ENCODE data around the gene SPRY1.

Gene SPRY1, protein sequence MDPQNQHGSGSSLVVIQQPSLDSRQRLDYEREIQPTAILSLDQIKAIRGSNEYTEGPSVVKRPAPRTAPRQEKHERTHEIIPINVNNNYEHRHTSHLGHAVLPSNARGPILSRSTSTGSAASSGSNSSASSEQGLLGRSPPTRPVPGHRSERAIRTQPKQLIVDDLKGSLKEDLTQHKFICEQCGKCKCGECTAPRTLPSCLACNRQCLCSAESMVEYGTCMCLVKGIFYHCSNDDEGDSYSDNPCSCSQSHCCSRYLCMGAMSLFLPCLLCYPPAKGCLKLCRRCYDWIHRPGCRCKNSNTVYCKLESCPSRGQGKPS

DNA sequence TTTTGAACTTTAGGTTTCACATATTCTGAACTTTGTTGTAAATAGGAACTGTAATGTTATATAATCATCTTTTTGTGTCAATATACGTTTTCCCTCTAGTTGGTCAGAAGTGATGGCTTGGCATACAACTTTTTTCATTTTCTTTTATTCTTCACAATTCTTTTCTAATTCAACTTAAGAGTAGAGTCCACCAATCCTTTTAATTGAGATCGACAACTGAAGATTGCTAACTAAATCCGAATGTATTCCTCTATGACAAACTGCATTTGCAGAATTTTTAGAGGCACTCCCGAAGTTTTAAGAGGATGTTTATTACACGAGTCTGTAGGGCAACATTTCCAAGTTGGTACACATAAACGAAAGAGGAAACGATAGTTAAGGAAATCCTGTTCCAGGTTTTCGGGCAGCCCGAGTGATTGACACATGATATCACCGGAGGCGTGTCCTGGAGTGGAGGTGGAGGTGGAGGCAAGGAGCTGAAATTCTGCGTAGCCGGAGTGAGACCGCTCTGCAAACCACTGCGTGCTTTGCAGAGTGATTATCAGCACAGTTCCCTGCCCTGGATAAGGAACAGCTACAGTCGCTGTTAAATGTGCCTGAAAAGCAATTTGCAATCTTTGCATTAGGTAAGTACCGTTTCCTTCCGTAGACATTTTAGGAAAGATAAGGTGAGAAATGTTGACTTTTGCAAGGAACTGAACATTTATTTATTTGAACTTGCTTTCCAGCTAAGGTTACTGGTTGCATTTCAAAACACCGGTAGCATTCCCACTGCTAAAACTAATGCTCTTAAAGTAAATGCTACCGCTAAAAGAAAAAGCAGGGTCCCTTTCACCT lies at the start of gene SPRY1:
Gene SPRY1, plus strand, starts transcription at position 489 of the 837 bp plus-strand sequence. CDS start 4,797 bp downstream, outside the sequence.
- DNase-seq (ENCODE audit: low spot score) = peak; percentile 70

DNA sequence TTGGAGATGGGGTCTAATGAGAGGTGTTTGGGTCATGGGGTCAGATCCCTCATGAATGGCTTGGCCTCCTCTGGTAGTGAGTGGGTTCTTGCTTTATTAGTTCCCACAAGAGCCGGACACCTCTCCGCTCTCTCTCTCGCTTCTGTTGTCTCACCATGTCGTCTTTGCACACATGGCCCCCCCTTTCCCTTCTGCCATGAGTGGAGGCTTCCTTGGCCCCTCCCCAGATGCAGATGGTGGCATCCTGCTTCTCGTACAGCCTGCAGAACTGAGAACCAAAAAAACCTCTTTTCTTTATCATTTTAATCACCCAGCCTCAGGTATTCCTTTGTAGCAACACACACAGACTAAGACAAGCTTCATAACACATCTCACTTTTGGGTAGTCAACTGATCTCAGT lies 49.6 kb upstream of the SPRY1 start:
- no peak for DNase-seq (ENCODE audit: low spot score)

DNA sequence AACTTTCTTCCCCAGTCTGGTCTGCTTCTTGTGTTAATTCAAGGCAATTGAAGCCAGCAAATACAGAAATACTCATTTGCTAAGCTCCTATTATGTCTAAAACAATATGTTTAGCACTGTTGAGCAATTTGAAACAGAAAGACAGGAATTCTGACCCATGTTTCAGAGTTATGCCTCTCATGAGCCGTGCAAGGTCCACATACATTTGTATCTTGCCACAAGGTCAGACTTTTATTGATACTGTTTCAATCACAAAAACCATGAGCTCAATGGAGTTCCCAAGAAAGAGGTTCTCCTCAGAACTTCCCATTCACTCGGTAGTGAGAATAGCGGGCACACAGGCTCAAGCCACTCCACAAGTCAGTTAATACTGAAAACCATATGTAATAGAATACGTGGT lies 47.6 kb upstream of the SPRY1 start:
- no peak for DNase-seq (ENCODE audit: low spot score)

DNA sequence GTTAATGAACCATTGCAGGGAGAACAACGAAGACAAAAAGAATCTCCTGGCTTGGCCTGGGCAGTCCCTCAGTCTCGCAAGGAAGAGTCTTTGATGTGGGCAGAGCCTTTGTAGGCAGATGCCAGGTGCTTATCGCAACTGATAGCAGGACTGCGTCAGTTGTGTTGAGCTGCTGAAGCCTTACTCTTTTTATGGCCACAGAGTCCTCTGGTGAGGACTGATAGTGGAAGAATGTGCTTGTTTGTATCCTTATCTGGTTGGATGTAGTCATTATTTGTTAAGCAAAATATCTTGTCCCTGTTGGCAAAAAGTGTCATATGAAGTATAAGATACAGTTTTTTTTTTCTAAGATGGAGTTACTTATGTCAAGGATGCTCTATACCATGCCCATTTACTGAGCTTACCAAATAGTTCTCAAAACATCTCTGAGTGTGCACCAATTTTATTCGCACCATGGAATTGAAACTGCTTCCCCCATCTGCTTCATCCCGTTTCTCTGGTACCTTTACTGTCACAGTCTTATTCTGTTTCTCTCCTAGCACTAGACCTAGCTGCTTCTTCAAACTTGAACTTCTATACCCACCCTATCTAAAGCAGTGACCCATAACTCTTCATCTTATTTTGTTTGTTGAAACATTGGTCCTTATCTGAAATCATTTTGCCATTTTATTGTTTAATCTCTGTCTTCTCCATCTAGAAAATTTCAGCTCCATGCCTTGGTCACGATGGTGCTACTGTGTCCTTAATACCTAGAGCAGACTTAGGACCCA lies 47.0 kb upstream of the SPRY1 start:
- peak; percentile 14 for DNase-seq (ENCODE audit: low spot score)

DNA sequence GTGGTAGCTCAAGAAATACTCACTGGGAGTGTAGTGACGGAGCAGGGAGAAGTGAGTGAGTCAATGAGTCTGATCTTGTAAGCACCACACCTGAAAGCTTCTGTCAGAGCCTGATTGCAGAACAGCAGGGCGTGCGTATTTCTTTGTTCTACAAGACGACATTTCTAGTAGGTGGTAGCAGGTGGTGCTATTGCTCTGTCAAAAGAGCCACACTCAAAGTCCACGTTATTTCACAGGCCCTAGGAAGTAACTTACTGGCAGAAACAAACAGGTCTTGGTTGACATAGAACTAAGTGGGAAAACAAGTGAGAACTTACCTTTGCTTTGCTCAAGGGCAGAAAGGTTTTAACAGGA lies 46.4 kb upstream of the SPRY1 start:
- no peak for DNase-seq (ENCODE audit: low spot score)

DNA sequence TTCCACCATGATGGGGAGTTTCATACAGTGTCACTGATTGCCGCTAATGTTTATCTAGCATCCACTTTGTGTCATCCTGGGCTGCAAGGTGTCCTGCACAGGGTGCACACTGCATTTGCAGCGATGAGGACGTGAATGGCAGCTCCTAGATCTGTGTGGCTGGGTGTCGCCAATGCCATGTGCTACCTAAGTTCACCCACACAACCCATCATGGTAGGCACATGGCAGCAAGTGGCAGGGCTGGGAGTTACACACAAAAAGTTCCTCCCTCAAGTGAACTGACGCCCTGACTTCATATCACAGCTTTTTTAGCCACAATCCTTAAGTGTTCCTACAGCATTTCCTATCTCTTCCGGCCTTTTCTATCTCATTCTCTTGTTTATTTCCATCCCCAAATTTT lies 45.9 kb upstream of the SPRY1 start:
- DNase-seq (ENCODE audit: low spot score) = no peak

DNA sequence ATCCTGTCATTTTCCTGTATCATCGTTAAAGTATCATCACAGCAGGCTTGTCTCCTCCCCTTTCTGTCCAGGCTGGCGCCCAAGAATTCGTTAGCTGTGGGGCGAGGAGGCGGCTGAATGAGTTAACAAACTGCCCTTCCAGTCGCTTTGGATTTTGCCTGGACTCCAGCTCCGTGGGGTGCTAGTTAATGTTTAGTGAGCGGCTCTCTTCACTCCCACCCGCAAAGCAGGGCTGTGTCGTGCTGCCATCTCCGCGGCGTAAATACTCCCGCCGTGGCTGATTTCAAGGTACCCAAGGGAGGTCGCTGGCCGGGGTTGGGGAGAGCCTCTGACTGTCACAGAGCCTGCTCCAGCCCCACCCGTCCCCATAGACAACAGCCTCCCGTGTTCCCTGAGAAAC lies 44.9 kb upstream of the SPRY1 start:
- DNase-seq (ENCODE audit: low spot score) = no peak

DNA sequence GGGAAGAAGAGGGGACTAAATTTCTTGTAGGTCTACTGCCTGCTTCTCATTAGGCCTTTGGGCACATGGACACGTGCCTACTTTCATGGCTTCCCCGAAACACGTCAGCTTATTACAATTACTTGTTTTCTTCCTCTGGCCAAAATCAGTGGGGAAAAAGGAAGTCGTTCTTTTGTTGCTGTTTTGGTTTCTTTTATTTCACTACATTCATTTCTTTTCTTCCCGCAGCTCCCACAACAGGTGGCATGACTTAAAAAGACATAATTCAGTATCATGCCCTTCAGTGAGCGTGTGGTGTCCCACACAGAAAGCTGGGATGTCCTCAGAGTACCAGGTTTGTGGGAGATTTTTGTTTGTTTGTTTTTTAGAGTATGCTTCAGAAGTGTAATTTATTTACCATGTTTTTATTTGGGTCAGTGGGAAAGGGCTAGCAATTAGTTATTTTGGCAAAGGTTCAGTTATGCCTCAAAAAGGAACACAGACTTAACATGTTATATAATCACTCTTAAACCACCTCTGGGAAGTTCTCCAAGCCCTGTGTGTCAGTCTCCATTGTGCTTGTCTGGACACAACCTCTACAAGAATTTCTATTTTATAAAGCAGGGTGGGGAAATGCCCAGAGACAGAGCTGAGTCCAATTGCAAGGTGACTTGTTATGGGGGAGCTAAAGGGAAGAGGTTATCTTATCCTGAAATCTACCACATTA lies 44.2 kb upstream of the SPRY1 start:
- no peak for DNase-seq (ENCODE audit: low spot score)

DNA sequence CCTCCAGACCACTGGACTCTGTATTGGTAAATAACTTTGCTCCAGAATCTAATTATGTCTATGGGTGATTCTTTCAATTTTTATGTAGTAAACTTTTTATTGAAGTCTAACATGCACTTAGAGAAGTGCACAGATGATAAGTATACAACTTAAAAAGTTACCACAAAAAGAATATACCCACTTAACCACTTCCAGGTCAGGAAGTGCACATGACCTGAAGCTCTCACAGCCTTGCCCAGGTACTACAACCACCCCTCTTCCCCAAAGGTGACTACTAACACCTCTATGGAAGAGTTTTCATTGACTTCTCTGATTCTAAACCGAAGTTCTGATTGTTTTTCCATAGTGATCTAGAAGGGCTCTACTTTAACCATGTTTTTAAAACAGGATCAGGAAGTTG lies 43.6 kb upstream of the SPRY1 start:
- no peak for DNase-seq (ENCODE audit: low spot score)

DNA sequence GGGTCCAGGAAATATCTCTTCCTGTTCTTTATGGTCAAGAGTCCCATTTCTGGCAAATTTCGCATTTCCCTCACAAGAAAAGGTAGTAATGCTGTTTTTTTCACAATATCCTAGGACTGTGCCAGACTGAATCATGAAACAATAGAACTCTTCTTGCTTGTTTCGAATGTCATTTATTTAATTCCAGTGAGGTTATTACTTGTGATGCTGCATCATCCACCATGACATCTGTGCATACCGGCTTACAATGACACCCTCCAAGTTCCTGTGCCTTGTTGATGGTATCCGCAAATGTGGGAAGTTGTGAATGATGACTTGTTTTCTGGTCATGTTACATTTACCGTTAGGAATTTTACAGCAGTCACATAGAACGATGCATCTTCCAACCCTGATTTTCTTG lies 42.9 kb upstream of the SPRY1 start:
- no peak for DNase-seq (ENCODE audit: low spot score)

DNA sequence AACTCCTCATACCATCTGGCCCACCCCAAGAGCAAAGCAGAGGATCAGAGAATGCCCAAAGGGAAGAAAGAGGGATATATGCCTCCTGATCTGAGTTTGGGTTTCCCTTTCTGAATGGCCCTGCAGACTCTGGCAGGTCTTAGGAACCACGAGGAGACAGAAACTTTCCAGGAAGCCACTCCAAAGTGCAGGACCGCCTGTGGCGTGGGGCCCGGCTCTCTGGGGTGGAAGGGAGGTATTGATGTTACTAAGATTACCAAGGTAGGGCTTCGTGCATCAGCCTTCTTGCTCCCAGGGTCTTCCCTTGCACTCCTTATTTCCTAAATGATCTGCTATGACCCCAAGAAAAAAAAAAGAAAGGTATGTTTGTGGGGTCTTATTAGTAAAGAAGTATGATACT lies 41.9 kb upstream of the SPRY1 start:
- no peak for DNase-seq (ENCODE audit: low spot score)

DNA sequence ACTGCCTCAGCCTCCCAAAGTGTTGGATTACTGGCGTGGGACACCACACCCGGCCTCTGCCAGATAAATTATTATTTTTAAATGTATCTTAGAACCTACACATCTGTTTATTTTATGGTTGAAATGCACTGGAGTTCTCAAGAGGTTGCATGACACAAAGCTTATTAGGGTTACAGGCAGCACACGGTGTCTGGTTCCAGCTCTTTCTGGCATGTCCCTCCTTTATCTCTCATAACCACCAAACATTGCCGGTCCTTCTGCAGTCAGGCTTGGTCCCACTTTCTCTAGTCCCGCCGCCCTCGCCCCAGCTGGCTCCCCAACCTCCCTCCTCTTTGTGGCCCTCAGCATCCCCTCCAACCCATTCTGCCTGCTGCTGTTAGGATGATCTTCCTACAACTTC lies 39.7 kb upstream of the SPRY1 start:
- DNase-seq (ENCODE audit: low spot score) = no peak

DNA sequence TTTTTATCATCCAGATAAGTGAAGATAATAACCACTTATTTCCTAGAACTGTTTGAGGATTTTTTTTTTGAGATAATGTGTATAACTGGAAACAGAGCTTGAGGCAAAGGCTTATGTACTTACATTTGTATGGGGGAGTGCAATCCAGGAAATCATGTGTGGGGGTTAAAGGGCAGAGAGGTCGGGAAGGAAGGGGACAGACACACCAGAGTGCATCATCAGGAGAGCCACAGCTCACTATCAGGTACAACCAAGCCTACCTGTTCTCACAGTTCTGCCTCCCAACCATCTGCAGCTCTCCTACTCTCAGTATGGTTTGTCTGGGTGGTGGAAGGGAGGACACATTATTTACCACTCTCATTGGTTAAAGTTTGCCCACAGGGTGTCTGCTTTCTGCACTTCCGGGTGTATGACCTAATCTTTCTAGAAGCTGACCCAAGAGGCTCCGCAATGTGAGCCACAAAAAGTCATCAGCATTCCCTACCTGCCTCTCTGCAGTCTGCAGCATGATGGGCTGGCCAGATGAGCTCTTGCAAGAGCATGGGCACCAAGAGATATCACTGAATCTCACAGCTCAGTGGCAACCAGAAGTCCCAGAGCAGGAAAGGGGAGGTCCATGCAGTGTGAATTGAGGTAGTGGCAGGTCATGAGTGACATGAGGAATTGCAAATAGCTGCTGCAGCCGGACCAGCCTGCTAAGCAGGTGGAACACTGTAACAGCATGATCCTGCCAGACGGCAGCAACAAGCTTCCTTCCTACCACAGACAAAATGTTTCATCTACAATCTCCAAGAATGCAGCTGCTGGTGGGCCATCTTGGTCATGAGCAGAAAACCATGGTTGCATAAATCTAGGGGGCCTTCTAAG lies 36.9 kb upstream of the SPRY1 start:
- DNase-seq (ENCODE audit: low spot score) = no peak

DNA sequence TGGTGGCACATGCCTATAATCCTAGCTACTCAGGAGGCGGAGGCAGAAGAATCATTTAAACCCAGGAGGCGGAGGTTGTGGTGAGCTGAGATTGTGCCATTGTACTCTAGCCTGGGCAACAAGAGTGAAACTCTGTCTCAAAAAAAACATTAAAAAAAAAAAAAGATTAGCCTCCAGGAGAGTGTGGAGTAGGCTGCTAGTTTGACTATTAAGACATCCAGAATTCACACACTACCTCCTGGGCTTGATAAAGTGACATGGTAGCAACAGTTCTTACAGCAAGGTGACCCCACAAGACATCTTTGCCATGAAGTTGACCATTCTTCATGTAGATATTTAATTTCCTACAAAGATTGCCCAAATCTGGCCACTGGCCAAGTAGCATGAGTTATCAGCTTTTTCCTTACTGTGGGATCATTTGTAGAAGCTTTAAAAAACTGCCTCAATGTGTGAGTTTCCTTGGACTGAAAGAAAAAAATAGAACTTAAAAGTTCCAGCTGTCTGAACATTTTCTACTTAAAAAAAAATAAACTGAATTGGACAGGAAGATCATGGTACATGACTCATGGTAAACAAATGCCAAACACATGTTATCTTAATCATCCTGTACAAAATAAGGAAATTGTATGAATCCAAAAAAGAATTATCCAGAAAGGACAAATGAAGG lies 35.3 kb upstream of the SPRY1 start:
- DNase-seq (ENCODE audit: low spot score) = peak; percentile 48

DNA sequence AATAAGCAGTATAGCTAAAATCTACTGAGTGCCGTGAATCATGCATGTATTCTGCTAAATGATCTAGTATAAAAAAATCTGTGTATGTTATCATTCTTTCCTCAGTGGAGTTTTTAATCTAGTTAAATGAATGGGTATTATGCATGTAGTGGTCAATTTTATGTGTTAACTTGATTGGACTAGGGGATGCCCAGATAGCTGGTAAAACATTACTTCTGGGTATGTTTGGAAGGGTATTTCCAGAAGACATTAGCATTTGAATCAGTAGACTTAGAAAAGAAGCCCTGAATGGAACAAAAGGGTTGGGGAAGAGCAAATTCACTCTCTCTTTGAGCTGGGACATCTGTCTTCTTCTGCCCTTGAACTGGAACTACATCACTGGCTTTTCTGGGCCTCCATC lies 34.5 kb upstream of the SPRY1 start:
- no peak for DNase-seq (ENCODE audit: low spot score)

DNA sequence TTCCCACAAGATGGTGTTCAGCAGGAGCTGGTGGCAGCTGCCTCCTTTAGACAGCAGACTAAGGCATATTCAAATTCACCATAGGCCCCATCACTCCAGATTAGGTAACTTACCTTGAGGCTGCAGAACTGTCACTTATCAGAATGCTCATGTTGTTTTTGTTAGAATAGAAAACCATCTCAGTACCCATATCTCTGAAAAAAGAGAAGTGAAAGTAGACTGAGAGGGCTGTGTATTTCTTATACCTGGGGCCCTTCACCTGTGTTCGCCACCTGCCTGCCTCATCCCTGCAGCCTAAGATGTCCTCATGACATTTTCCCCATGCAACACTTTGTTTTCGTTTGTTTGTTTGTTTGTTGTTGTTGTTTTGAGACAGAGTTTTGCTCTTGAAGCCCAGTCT lies 32.9 kb upstream of the SPRY1 start:
- no peak for DNase-seq (ENCODE audit: low spot score)

DNA sequence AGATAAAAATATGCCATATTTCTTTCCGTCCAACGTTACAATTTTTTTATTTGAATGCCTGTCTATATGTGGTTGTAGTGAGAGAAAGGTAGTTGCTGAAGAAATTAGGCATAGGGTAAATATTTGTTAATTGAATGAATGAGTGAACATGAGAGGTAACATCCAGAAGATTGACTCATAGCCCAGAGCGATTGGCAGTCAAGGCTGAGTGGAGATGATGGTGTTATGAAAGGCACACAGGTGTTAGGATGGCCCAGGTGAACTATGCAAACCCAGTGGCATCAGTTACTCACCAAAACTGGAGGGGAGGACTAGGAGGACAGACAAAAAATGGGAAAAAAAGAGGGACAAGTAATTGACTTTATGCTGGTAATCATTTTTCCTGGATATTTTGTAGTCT lies 31.7 kb upstream of the SPRY1 start:
- no peak for DNase-seq (ENCODE audit: low spot score)

DNA sequence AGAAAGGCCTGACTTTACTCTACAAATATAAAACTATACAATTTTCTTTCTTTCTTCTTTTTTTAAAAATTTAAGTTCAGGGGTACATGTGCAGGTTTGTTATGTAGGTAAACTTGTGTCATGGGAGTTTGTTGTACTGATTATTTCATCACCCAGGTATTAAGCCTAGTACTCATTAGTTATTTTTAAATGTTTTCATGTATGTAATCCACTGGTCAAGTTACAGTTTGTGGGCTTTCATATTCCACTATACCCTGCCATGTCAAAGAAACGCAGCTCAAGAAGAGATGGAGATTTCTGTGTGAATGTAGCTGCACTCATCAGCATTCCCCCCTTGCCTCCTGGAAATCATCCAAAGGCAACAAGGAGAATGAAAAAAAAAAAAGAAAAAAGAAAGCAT lies 31.2 kb upstream of the SPRY1 start:
- no peak for DNase-seq (ENCODE audit: low spot score)

DNA sequence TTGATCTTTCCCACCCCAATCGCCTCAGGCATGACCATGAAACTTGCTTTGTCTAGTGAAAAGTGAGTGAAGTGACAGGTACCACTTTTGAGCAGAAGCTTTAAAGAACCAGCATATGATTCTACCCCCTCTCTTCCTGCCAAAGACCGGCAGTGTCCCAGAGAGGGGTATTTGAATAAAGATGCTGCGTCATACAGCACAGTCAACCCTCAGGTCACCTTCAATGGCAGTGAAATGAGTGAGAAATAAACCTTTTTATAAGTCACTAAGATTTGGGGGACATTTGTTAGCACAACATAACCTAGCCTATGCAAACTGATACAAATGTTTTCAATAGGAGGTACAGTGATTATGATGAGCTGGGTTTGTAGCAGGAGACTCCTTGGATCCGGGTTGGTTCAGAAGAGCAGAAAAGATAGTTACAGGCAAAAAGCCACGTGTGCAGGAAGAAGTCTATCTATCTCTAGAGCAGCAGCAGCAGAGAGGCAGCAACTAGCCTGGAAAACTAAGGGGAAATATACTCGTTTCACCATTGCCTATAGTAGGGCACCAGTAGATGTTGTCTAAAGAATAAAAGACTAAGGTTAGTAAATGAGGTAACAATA lies 30.3 kb upstream of the SPRY1 start:
- DNase-seq (ENCODE audit: low spot score) = no peak

DNA sequence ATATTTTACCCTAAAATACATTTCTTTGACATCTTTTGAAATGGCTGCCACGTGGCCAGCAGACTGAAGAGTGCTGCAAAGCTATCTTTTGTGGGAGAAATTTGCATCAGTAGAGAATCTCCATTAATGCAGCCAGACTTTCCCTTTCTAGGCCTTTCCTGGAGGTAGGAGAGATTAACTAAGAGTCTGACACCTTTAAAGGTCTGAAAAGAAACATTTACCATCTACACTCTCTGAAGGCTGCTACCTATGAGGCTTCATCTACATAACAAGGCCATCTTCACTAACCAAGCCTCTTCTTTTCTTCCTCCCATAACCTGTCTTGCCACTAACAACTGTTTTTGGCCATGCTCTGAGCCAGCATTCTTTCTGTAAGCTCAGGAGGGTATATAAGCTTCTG lies 17.8 kb upstream of the SPRY1 start:
- DNase-seq (ENCODE audit: low spot score) = no peak

Data from hematopoietic multipotent progenitor cell treated with erythropoietin and hydrocortisone succinate and interleukin-3 and kit ligand, for 17 days (in vitro differentiated cells).